Measurements from ENCODE around the gene MMP13.
"Not testable (repeated sequence)": the region's sequence is repeated elsewhere in the genome, so short reads cannot be mapped to it uniquely, and the experiment has no call there.

Gene MMP13

GRCh38 chr11:102934735-102935134 is 20.8 kb downstream of the MMP13 start:
- DNase-seq: no peak

GRCh38 chr11:102933627-102934026 is 21.9 kb downstream of the MMP13 start:
- DNase-seq: no peak

- DNase-seq: no peak
These were observed 22.9 kb downstream of the MMP13 start for GRCh38 chr11:102932678-102933077.

- DNase-seq: no peak
These were observed 25.1 kb downstream of the MMP13 start for GRCh38 chr11:102930451-102930850.

GRCh38 chr11:102929972-102930371 is 25.6 kb downstream of the MMP13 start:
- no peak for DNase-seq

GRCh38 chr11:102929166-102929565 is 26.4 kb downstream of the MMP13 start:
- DNase-seq: no peak

- no peak for DNase-seq
These were observed 27.3 kb downstream of the MMP13 start for GRCh38 chr11:102928247-102928646.

- DNase-seq: no peak
These were observed 27.9 kb downstream of the MMP13 start for GRCh38 chr11:102927624-102927990.

GRCh38 chr11:102926961-102927623 is 28.4 kb downstream of the MMP13 start:
- DNase-seq: no peak

GRCh38 chr11:102926517-102926916 is 29.0 kb downstream of the MMP13 start:
- no peak for DNase-seq

GRCh38 chr11:102925988-102926387 is 29.5 kb downstream of the MMP13 start:
- no peak for DNase-seq

- peak; percentile 28 for DNase-seq
These were observed 30.6 kb downstream of the MMP13 start for GRCh38 chr11:102924851-102925380.

- DNase-seq: no peak
These were observed 33.8 kb downstream of the MMP13 start for GRCh38 chr11:102921587-102922220.

- DNase-seq: peak; percentile 90
These were observed 35.3 kb downstream of the MMP13 start for GRCh38 chr11:102920118-102920684.

- DNase-seq: no peak
These were observed 40.5 kb downstream of the MMP13 start for GRCh38 chr11:102915044-102915375.

- no peak for DNase-seq
These were observed 41.1 kb downstream of the MMP13 start for GRCh38 chr11:102914238-102915043.

GRCh38 chr11:102912482-102912830 is 43.1 kb downstream of the MMP13 start:
- DNase-seq: no peak

- no peak for DNase-seq
These were observed 43.6 kb downstream of the MMP13 start for GRCh38 chr11:102911758-102912481.

- DNase-seq: not testable (repeated sequence)
These were observed 49.7 kb downstream of the MMP13 start for GRCh38 chr11:102905848-102906247.

GRCh38 chr11:102903895-102904294 is 51.6 kb downstream of the MMP13 start:
- DNase-seq: not testable (repeated sequence)

GRCh38 chr11:102900346-102900745 is 55.2 kb downstream of the MMP13 start:
- no peak for DNase-seq

All from SIG-M5 (cell line).